NCI-H524 treated with DMSO at 0.1 percent for 48 hours (cell line): ENCODE data around the gene JMJD1C.

Experiments
- DNase-seq: peaks from one replicate; lab custom pipeline; 2025; lab: John Stamatoyannopoulos, UW

Gene JMJD1C

GRCh38 chr10:63129888-63130287, 335.9 kb downstream of the JMJD1C start:
- DNase-seq, result no peak

DNA sequence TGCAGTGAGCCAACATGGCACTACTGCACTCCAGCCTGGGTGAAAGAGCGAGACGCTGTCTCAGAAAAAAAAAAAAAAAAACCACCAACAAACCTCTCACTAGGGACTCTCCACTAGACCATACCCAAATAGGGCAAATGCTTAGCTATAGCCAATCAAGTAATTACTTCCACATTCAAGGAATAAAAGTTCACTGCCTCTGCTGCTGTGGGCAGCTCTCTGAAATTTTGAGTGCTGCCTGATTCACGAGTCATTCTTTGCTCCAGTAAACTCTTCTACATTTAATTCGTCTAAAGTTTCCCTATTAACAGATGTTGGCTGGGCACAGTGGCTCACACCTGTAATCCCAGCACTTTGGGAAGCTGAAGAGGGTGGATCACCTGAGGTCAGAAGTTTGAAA, 337.3 kb downstream of the JMJD1C start:
- no peak for DNase-seq

- no peak for DNase-seq
Observed at GRCh38 chr10:63125459-63125858, 340.3 kb downstream of the JMJD1C start.

GRCh38 chr10:63123727-63124362, 341.9 kb downstream of the JMJD1C start:
- DNase-seq, result no peak

GRCh38 chr10:63120554-63120953, 345.2 kb downstream of the JMJD1C start:
- peak; percentile 77 for DNase-seq

DNA sequence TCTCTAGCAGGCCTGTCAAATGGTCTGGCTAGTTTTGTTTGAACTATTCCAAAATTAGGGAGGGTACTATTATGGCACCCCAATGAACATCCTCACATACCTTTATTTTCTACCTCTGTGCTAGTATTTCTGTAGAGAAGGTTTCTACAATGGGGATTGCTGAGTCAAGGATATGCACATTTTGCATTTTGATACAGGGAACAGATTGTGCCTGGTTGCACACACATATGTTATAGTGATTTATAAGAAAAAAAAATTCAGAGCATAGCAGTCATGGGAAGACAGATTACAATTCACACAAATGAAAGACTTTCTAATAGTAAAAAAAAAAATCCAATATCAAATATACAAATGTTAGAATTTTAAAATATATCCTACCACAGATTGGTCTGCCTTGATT, 346.7 kb downstream of the JMJD1C start:
- DNase-seq, result no peak
